Measurements from ENCODE around the gene RTN4. TPM values are rescaled to one million over a fixed set of nuclear protein-coding genes. Genes with fewer than 3 reads are reported as not detected.

The RTN4 gene
- total and polyA plus RNA-seq, 5 donors from 2014 or later, result 84.2 to 151 (median 102) TPM

DNA sequence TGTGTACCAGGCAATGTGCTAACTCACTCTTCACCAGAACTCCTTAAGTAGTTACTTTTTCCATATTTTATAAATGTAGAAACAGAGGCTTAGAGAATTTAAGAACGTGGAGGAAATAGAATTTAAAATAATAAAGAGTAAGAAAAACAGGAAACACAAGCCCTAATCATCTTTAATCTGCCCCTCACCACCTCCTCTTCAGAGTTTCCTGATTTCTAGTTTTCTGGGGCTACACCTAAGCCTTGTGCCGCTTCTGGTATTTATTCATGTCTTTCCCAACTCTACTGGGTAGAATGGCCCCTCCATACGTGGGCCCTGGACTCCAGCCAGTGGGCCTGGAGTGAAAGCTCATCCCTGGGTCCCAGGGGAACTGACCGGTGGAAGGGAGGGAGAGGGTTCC lies 85.4 kb downstream of the RTN4 start:
- H3K4me3 Mint-ChIP-seq, result peak overlapping the region; percentile 53 to 71 (median 60)
- ATAC-seq (ENCODE audit: low read depth in 2 of 2) (peak; percentile 40 to 45), DNase-seq (peak in 1 of 3 donors; percentile 50)
- Histone ChIP-seq H3K4me3 (ENCODE audit: low read depth, low read length) (peak overlapping the region; percentile 46), H3K27ac (ENCODE audit: insufficient read depth, low read length, poor library complexity, severe bottlenecking) (peak overlapping the region; percentile 52), H3K9me3 (ENCODE audit: control insufficient read depth in 2 of 2, low read length in 2 of 2) (no peaks in the 10 kb centered on the region), H3K27me3 (ENCODE audit: control insufficient read depth, insufficient read depth, low read length) (no peaks in the 10 kb centered on the region), H3K36me3 (ENCODE audit: control insufficient read depth, insufficient read depth, low read length) (peaks cover 2% of the 10 kb centered on the region), H3K4me1 (ENCODE audit: control insufficient read depth, insufficient read depth, low read length, poor library complexity, severe bottlenecking) (peaks cover 35% of the 10 kb centered on the region)
- H3K36me3 Mint-ChIP-seq, result peaks cover 26% of the 10 kb centered on the region
- H3K27ac Mint-ChIP-seq, result peak overlapping the region; percentile 91 to 97 (median 95)
- no peaks in the 10 kb centered on the region for H3K27me3 Mint-ChIP-seq
- peaks cover 0 to 13% (median 3%) of the 10 kb centered on the region in 7 donors for H3K9me3 Mint-ChIP-seq
- peaks cover 37 to 67% (median 51%) of the 10 kb centered on the region in 4 donors for H3K4me1 Mint-ChIP-seq

DNA sequence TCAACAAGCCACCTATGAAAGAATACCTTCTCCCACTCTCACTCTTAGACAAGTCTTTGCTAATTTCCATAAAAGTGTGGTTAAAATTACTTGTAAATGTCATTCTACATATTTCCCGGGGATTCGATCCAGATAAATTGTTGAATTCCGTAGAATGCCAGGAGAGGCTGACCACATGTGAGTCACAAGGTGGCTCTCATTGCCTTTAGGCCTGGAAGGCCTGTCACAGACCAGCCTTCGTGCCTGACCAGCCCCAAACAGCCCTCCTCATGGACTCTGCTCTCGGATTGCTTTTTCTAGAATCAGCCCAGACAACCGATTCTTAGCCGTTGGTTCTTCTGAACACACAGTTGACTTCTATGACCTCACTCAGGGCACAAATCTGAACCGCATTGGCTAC lies 86.0 kb downstream of the RTN4 start:
- no peak for ATAC-seq (ENCODE audit: low read depth in 2 of 2)
- H3K4me1 Mint-ChIP-seq, result peaks cover 37 to 67% (median 51%) of the 10 kb centered on the region in 4 donors

DNA sequence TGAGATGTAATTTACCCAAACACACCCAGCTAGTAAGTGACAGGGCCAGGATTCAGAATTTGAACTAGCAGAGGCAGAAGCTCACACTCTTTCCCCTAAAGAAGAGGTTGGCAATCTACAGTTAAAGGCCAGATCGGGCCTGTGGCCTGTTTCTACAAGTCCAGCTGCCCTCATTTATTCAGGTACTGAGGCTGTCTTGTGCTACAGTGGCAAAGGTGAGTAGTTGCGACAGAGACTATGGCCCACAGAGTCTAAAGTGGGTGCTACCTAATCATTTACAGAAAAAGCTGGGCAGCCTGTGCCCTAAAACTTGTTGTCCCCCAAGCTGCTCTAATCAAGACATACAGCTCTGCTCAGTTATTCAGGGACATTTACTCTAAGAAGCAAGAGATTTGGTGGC lies 86.8 kb downstream of the RTN4 start:
- H3K27me3 ChIP-seq (ENCODE audit: control insufficient read depth, insufficient read depth, low read length), result no peaks in the 10 kb centered on the region
- no peaks in the 10 kb centered on the region for H3K9me3 ChIP-seq (ENCODE audit: control insufficient read depth in 2 of 2, low read length in 2 of 2)
- DNase-seq (no peak), ATAC-seq (ENCODE audit: low read depth in 2 of 2) (no peak)
- H3K36me3 ChIP-seq (ENCODE audit: control insufficient read depth, insufficient read depth, low read length), result no peaks in the 10 kb centered on the region
- peaks cover 14% of the 10 kb centered on the region for H3K36me3 Mint-ChIP-seq
- no peak overlapping the region for H3K4me3 ChIP-seq (ENCODE audit: low read depth, low read length)
- H3K4me1 ChIP-seq (ENCODE audit: control insufficient read depth, insufficient read depth, low read length, poor library complexity, severe bottlenecking), result peaks cover 35% of the 10 kb centered on the region
- H3K27me3 Mint-ChIP-seq, result no peaks in the 10 kb centered on the region
- peak overlapping the region; percentile 76 to 95 (median 91) for H3K27ac Mint-ChIP-seq
- H3K9me3 Mint-ChIP-seq, result peaks cover 0 to 13% (median 3%) of the 10 kb centered on the region in 7 donors
- peak overlapping the region; percentile 1 for H3K27ac ChIP-seq (ENCODE audit: insufficient read depth, low read length, poor library complexity, severe bottlenecking)
- peak overlapping the region in 1 of 4 donors; percentile 71 for H3K4me3 Mint-ChIP-seq
- peaks cover 37 to 63% (median 51%) of the 10 kb centered on the region in 4 donors for H3K4me1 Mint-ChIP-seq

More for the DNA sequence above, 86.0 kb downstream of the RTN4 start:
- H3K27ac ChIP-seq (ENCODE audit: insufficient read depth, low read length, poor library complexity, severe bottlenecking), result peak overlapping the region; percentile 52
- H3K9me3 ChIP-seq (ENCODE audit: control insufficient read depth in 2 of 2, low read length in 2 of 2), result no peaks in the 10 kb centered on the region
- no peak for DNase-seq
- H3K4me3 ChIP-seq (ENCODE audit: low read depth, low read length), result peak overlapping the region; percentile 46
- Mint-ChIP-seq H3K4me3 (peak overlapping the region in 3 of 4 donors; percentile 59 to 71 (median 61)), H3K9me3 (peaks cover 0 to 13% (median 3%) of the 10 kb centered on the region in 7 donors), H3K27me3 (no peaks in the 10 kb centered on the region), H3K27ac (peak overlapping the region; percentile 91 to 97 (median 95)), H3K36me3 (peaks cover 20% of the 10 kb centered on the region)
- no peaks in the 10 kb centered on the region for H3K36me3 ChIP-seq (ENCODE audit: control insufficient read depth, insufficient read depth, low read length)
- H3K27me3 ChIP-seq (ENCODE audit: control insufficient read depth, insufficient read depth, low read length), result no peaks in the 10 kb centered on the region
- peaks cover 35% of the 10 kb centered on the region for H3K4me1 ChIP-seq (ENCODE audit: control insufficient read depth, insufficient read depth, low read length, poor library complexity, severe bottlenecking)

DNA sequence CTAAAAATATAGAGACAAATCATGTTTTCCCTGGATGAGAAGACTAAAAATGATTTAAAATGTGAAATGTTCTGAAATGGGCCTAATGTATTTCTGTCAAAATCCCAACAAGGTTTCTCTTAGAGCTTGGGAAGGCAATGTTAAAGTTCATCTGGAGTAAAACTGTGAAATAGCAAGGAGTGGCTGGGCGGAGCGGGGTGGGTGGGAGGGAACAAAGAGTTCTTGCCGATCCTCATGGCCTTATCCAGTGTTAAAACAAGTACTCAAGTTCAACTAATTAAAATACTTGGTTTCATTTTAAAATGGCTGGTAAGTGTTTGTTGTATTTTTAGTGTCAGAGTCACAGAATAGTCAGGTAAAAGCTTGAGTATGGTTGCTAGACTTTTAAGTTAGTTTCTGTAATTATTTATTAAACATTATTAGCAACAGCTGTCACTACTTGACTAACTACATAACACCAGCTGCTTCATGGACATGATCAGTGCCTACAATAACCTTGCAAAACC lies 87.3 kb downstream of the RTN4 start:
- DNase-seq (no peak), ATAC-seq (ENCODE audit: low read depth in 2 of 2) (no peak)
- H3K4me3 Mint-ChIP-seq, result peak overlapping the region in 1 of 4 donors; percentile 71
- H3K4me1 Mint-ChIP-seq, result peaks cover 37 to 59% (median 51%) of the 10 kb centered on the region in 4 donors
- Histone ChIP-seq H3K9me3 (ENCODE audit: control insufficient read depth in 2 of 2, low read length in 2 of 2) (no peaks in the 10 kb centered on the region), H3K4me1 (ENCODE audit: control insufficient read depth, insufficient read depth, low read length, poor library complexity, severe bottlenecking) (peaks cover 35% of the 10 kb centered on the region), H3K36me3 (ENCODE audit: control insufficient read depth, insufficient read depth, low read length) (no peaks in the 10 kb centered on the region), H3K4me3 (ENCODE audit: low read depth, low read length) (no peak overlapping the region), H3K27me3 (ENCODE audit: control insufficient read depth, insufficient read depth, low read length) (no peaks in the 10 kb centered on the region), H3K27ac (ENCODE audit: insufficient read depth, low read length, poor library complexity, severe bottlenecking) (no peak overlapping the region)
- H3K9me3 Mint-ChIP-seq, result peaks cover 0 to 12% (median 3%) of the 10 kb centered on the region in 7 donors
- H3K27ac Mint-ChIP-seq, result peak overlapping the region; percentile 76 to 95 (median 91)
- H3K27me3 Mint-ChIP-seq, result no peaks in the 10 kb centered on the region
- H3K36me3 Mint-ChIP-seq, result peaks cover 9% of the 10 kb centered on the region

DNA sequence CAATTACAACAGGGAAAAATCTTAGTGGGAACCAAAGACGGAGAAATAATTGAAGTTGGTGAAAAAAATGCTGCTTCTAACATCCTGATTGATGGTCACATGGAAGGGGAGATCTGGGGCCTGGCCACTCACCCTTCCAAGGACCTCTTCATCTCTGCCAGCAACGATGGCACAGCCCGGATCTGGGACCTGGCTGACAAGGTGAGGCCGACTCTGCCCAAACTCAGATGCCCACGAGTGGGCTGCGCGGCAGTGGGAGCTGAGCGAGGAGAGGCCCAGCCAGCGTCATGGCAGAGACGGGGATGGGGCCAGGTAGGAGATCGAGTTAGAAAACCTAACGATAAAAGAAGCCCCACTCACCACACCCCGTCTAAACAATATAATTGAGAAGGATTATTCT lies 87.7 kb downstream of the RTN4 start:
- peaks cover 37 to 55% (median 51%) of the 10 kb centered on the region in 4 donors for H3K4me1 Mint-ChIP-seq
- Histone ChIP-seq H3K36me3 (ENCODE audit: control insufficient read depth, insufficient read depth, low read length) (no peaks in the 10 kb centered on the region), H3K27me3 (ENCODE audit: control insufficient read depth, insufficient read depth, low read length) (no peaks in the 10 kb centered on the region), H3K4me1 (ENCODE audit: control insufficient read depth, insufficient read depth, low read length, poor library complexity, severe bottlenecking) (peaks cover 35% of the 10 kb centered on the region), H3K9me3 (ENCODE audit: control insufficient read depth in 2 of 2, low read length in 2 of 2) (no peaks in the 10 kb centered on the region), H3K27ac (ENCODE audit: insufficient read depth, low read length, poor library complexity, severe bottlenecking) (no peak overlapping the region), H3K4me3 (ENCODE audit: low read depth, low read length) (no peak overlapping the region)
- H3K9me3 Mint-ChIP-seq, result peaks cover 0 to 11% (median 3%) of the 10 kb centered on the region in 7 donors
- H3K27ac Mint-ChIP-seq, result peak overlapping the region in 2 of 3 donors; percentile 5 to 95
- DNase-seq (no peak), ATAC-seq (ENCODE audit: low read depth in 2 of 2) (no peak)
- H3K36me3 Mint-ChIP-seq, result peaks cover 6% of the 10 kb centered on the region
- H3K27me3 Mint-ChIP-seq, result no peaks in the 10 kb centered on the region
- H3K4me3 Mint-ChIP-seq, result peak overlapping the region in 1 of 4 donors; percentile 71

DNA sequence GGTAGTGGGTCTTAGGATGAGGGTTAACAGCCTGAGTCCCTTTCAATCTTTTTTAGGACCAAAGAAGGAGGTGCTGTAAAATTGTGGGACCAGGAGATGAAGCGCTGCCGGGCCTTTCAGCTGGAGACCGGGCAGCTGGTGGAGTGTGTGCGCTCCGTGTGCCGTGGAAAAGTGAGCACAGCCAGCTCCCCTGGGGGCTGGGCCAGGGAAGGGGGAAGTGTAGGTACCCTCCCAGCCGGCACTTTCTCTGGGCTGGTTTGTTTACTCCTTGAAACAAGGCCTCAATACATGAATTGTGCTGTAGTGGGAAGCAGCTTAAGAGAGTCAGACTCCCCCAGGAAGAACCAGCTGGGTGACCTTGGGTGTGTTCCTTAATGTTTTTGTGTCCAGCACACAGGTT lies 90.1 kb downstream of the RTN4 start:
- no peak for DNase-seq

DNA sequence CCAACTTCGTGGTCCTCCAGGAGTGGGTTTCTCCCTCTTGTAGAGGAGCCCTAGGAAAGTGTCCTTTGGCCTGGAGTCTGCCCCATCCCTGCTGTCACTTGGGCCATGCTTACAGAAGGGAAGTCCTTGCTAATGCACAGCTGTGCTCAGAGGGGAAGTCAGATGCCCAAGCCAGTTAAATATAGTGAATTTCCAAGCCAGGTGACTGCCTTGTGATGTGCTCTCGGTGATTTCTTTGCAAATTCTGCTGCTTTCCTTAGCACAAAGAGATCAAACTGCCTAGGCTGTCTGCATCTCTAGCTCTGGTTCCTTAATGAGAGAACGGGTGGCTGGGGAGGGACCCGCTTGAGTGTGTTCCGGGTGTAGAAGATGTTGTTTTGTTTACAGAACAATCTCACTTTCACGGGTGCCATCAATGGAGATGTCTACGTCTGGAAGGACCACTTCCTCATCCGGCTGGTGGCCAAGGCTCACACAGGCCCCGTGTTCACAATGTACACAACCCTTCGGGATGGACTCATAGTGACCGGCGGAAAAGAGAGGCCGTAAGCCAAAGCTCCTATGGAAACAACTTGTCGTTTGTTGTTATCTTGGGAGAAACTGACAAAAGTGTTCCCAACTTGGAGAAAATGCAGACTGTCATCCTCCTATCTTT lies 91.4 kb downstream of the RTN4 start:
- peak overlapping the region in 2 of 3 donors; percentile 16 to 33 for H3K27ac Mint-ChIP-seq
- no peaks in the 10 kb centered on the region for H3K9me3 Mint-ChIP-seq
- H3K4me3 Mint-ChIP-seq, result no peak overlapping the region
- no peaks in the 10 kb centered on the region for H3K9me3 ChIP-seq (ENCODE audit: control insufficient read depth in 2 of 2, low read length in 2 of 2)
- H3K27me3 Mint-ChIP-seq, result no peaks in the 10 kb centered on the region
- H3K4me1 Mint-ChIP-seq, result peaks cover 15 to 36% (median 22%) of the 10 kb centered on the region in 4 donors
- no peaks in the 10 kb centered on the region for H3K27me3 ChIP-seq (ENCODE audit: control insufficient read depth, insufficient read depth, low read length)
- ATAC-seq (ENCODE audit: low read depth in 2 of 2) (no peak), DNase-seq (no peak)
- no peaks in the 10 kb centered on the region for H3K36me3 Mint-ChIP-seq
- peaks cover 4% of the 10 kb centered on the region for H3K4me1 ChIP-seq (ENCODE audit: control insufficient read depth, insufficient read depth, low read length, poor library complexity, severe bottlenecking)
- H3K27ac ChIP-seq (ENCODE audit: insufficient read depth, low read length, poor library complexity, severe bottlenecking), result no peak overlapping the region
- H3K4me3 ChIP-seq (ENCODE audit: low read depth, low read length), result no peak overlapping the region
- no peaks in the 10 kb centered on the region for H3K36me3 ChIP-seq (ENCODE audit: control insufficient read depth, insufficient read depth, low read length)

More for the DNA sequence above, 90.1 kb downstream of the RTN4 start:
- Mint-ChIP-seq H3K27me3 (no peaks in the 10 kb centered on the region), H3K4me1 (peaks cover 26 to 47% (median 35%) of the 10 kb centered on the region in 4 donors), H3K36me3 (no peaks in the 10 kb centered on the region), H3K27ac (peak overlapping the region in 1 of 3 donors; percentile 52), H3K9me3 (peaks cover 0 to 3% (median 0%) of the 10 kb centered on the region in 7 donors), H3K4me3 (no peak overlapping the region)
- Histone ChIP-seq H3K9me3 (ENCODE audit: control insufficient read depth in 2 of 2, low read length in 2 of 2) (no peaks in the 10 kb centered on the region), H3K4me3 (ENCODE audit: low read depth, low read length) (no peak overlapping the region), H3K4me1 (ENCODE audit: control insufficient read depth, insufficient read depth, low read length, poor library complexity, severe bottlenecking) (peaks cover 17% of the 10 kb centered on the region), H3K27ac (ENCODE audit: insufficient read depth, low read length, poor library complexity, severe bottlenecking) (no peak overlapping the region), H3K36me3 (ENCODE audit: control insufficient read depth, insufficient read depth, low read length) (no peaks in the 10 kb centered on the region), H3K27me3 (ENCODE audit: control insufficient read depth, insufficient read depth, low read length) (no peaks in the 10 kb centered on the region)
- ATAC-seq (ENCODE audit: low read depth in 2 of 2), result no peak

All from CD4-positive, CD25-positive, alpha-beta regulatory T cell (primary cell).